ENCODE measurements around the gene MS4A1. TPM values are rescaled to one million over a fixed set of nuclear protein-coding genes. Genes with fewer than 3 reads are reported as not detected.
"Not testable (repeated sequence)": the region's sequence is repeated elsewhere in the genome, so short reads cannot be mapped to it uniquely, and the experiment has no call there.

MS4A1 gene
- total RNA-seq, 6 experiments from 2014 or later = 0.12 to 0.78 (median 0.26) TPM; not detected in 1

GRCh38 chr11:60431251-60431650 lies 24.4 kb upstream of the MS4A1 start:
- ATAC-seq (no peak), DNase-seq (no peak)
- H3K4me1 ChIP-seq = no peaks in the 10 kb centered on the region
- intact Hi-C loops (cut with DNase I) = no loop called here
- no peak overlapping the region for H3K4me3 ChIP-seq
- H3K27ac ChIP-seq = no peak overlapping the region
- no peaks in the 10 kb centered on the region for H3K36me3 ChIP-seq
- 48% methylated on average over 2 of the region's 2 CpGs for WGBS (ENCODE audit: insufficient coverage, low coverage, low lambda C conversion rate, missing lambda C conversion rate)
- H3K9me3 ChIP-seq = no peaks in the 10 kb centered on the region
- no peaks in the 10 kb centered on the region for H3K27me3 ChIP-seq
- TF ChIP-seq, protein P1, sequence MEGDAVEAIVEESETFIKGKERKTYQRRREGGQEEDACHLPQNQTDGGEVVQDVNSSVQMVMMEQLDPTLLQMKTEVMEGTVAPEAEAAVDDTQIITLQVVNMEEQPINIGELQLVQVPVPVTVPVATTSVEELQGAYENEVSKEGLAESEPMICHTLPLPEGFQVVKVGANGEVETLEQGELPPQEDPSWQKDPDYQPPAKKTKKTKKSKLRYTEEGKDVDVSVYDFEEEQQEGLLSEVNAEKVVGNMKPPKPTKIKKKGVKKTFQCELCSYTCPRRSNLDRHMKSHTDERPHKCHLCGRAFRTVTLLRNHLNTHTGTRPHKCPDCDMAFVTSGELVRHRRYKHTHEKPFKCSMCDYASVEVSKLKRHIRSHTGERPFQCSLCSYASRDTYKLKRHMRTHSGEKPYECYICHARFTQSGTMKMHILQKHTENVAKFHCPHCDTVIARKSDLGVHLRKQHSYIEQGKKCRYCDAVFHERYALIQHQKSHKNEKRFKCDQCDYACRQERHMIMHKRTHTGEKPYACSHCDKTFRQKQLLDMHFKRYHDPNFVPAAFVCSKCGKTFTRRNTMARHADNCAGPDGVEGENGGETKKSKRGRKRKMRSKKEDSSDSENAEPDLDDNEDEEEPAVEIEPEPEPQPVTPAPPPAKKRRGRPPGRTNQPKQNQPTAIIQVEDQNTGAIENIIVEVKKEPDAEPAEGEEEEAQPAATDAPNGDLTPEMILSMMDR (IDR thresholded peaks at IDR 0.05) = no peak
- TF ChIP-seq POLR2A (IDR thresholded peaks at IDR 0.05) = no peak

GRCh38 chr11:60433401-60433800 lies 22.2 kb upstream of the MS4A1 start:
- Histone ChIP-seq H3K27me3 (no peaks in the 10 kb centered on the region), H3K27ac (no peak overlapping the region), H3K4me3 (no peak overlapping the region), H3K4me1 (no peaks in the 10 kb centered on the region), H3K36me3 (no peaks in the 10 kb centered on the region), H3K9me3 (no peaks in the 10 kb centered on the region)
- DNase-seq (no peak), ATAC-seq (no peak)
- intact Hi-C loops (cut with DNase I) = no loop called here
- WGBS (ENCODE audit: insufficient coverage, low coverage, low lambda C conversion rate, missing lambda C conversion rate) = 32% methylated on average over 3 of the region's 4 CpGs
- no peak for TF ChIP-seq POLR2A (IDR thresholded peaks at IDR 0.05)
- TF ChIP-seq, protein P1 (IDR thresholded peaks at IDR 0.05) = no peak

GRCh38 chr11:60447070-60447469 lies 8.6 kb upstream of the MS4A1 start:
- Histone ChIP-seq H3K27me3 (no peaks in the 10 kb centered on the region), H3K36me3 (no peaks in the 10 kb centered on the region), H3K4me3 (no peak overlapping the region), H3K9me3 (no peaks in the 10 kb centered on the region), H3K4me1 (no peaks in the 10 kb centered on the region), H3K27ac (no peak overlapping the region)
- ATAC-seq (no peak), DNase-seq (no peak)
- intact Hi-C loops (cut with DNase I) = no loop called here
- TF ChIP-seq, protein P1 (IDR thresholded peaks at IDR 0.05) = no peak
- no peak for TF ChIP-seq POLR2A (IDR thresholded peaks at IDR 0.05)

GRCh38 chr11:60447846-60448245 lies 7.8 kb upstream of the MS4A1 start:
- intact Hi-C loops (cut with DNase I) = no loop called here
- no peaks in the 10 kb centered on the region for H3K4me1 ChIP-seq
- TF ChIP-seq POLR2A (IDR thresholded peaks at IDR 0.05) = no peak
- TF ChIP-seq, protein P1 (IDR thresholded peaks at IDR 0.05) = no peak

GRCh38 chr11:60451185-60451584 lies 4.5 kb upstream of the MS4A1 start:
- 60% methylated on average over 1 of the region's 32 CpGs for WGBS (ENCODE audit: insufficient coverage, low coverage, low lambda C conversion rate, missing lambda C conversion rate)

More at GRCh38 chr11:60447846-60448245, 7.8 kb upstream of the MS4A1 start:
- Histone ChIP-seq H3K9me3 (no peaks in the 10 kb centered on the region), H3K27ac (no peak overlapping the region), H3K36me3 (no peaks in the 10 kb centered on the region), H3K27me3 (no peaks in the 10 kb centered on the region), H3K4me3 (no peak overlapping the region)
- DNase-seq (no peak), ATAC-seq (no peak)

More at GRCh38 chr11:60451185-60451584, 4.5 kb upstream of the MS4A1 start:
- ATAC-seq; intact Hi-C loops (cut with DNase I); H3K27ac ChIP-seq; H3K4me1 ChIP-seq; H3K36me3 ChIP-seq; H3K27me3 ChIP-seq; H3K9me3 ChIP-seq; DNase-seq; H3K4me3 ChIP-seq: not testable (repeated sequence)

Measured in right lobe of liver (tissue), 6 donors.